ENCODE data around the gene MYO10. TPM values are rescaled to one million over a fixed set of nuclear protein-coding genes. Genes with fewer than 3 reads are reported as not detected.

MYO10 gene
- total RNA-seq, 1 experiment from 2014 or later, result 71.9 TPM

DNA sequence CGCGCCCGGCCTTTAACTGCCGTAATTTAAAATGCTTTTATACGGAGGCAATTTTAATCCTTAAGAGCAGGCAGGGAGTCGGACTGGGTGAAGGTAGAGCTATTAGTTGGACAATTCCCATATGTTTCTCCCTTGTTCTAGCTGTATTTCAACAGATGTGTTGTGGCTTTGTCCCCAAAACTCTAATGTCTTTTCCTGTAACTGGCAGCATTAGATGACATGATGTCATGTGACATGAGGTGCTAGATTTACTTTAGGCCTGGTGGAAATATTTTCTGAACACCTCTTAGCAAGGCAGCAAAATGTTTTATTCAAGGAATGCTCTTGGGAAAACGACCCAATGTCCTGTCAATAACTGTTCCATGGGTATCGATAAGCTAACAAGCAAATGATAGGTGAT is 8.5 kb downstream of the MYO10 start:
- DNase-seq (ENCODE audit: low read depth, low spot score), result no peak
- H3K27me3 ChIP-seq (ENCODE audit: control insufficient read depth, insufficient read depth, low read length), result no peaks in the 10 kb centered on the region
- ChIA-PET CTCF (no interaction called here), POLR2A (interaction anchor here (0.5 to 0.7 kb wide), 2 partner anchors 162 to 202 kb away, joined by 3 to 11 read pairs; no protein-coding TSS in a partner anchor)
- no peak overlapping the region for H3K4me3 ChIP-seq (ENCODE audit: low read depth in 2 of 2, low read length in 2 of 2)
- no peaks in the 10 kb centered on the region; the same call in 1 of the 2 replicates for H3K36me3 ChIP-seq (ENCODE audit: control insufficient read depth, insufficient read depth, low read length)
- no peaks in the 10 kb centered on the region for H3K9me3 ChIP-seq (ENCODE audit: control insufficient read depth, insufficient read depth, low read depth, low read length)
- TF ChIP-seq POLR2AphosphoS5 (IDR thresholded peaks at IDR 0.05; ENCODE audit: low read depth, low read length) (no peak), TCF7L2 (IDR thresholded peaks at IDR 0.05; ENCODE audit: low read depth, low read length) (no peak), SIN3A (IDR thresholded peaks at IDR 0.05; ENCODE audit: borderline replicate concordance, insufficient read depth, low read depth, low read length) (no peak)
- TF ChIP-seq, protein P1, sequence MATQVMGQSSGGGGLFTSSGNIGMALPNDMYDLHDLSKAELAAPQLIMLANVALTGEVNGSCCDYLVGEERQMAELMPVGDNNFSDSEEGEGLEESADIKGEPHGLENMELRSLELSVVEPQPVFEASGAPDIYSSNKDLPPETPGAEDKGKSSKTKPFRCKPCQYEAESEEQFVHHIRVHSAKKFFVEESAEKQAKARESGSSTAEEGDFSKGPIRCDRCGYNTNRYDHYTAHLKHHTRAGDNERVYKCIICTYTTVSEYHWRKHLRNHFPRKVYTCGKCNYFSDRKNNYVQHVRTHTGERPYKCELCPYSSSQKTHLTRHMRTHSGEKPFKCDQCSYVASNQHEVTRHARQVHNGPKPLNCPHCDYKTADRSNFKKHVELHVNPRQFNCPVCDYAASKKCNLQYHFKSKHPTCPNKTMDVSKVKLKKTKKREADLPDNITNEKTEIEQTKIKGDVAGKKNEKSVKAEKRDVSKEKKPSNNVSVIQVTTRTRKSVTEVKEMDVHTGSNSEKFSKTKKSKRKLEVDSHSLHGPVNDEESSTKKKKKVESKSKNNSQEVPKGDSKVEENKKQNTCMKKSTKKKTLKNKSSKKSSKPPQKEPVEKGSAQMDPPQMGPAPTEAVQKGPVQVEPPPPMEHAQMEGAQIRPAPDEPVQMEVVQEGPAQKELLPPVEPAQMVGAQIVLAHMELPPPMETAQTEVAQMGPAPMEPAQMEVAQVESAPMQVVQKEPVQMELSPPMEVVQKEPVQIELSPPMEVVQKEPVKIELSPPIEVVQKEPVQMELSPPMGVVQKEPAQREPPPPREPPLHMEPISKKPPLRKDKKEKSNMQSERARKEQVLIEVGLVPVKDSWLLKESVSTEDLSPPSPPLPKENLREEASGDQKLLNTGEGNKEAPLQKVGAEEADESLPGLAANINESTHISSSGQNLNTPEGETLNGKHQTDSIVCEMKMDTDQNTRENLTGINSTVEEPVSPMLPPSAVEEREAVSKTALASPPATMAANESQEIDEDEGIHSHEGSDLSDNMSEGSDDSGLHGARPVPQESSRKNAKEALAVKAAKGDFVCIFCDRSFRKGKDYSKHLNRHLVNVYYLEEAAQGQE (IDR thresholded peaks at IDR 0.05; ENCODE audit: insufficient read depth in 1 of 2, low read depth in 2 of 2, low read length in 1 of 2), result no peak
- TF ChIP-seq, protein P2, sequence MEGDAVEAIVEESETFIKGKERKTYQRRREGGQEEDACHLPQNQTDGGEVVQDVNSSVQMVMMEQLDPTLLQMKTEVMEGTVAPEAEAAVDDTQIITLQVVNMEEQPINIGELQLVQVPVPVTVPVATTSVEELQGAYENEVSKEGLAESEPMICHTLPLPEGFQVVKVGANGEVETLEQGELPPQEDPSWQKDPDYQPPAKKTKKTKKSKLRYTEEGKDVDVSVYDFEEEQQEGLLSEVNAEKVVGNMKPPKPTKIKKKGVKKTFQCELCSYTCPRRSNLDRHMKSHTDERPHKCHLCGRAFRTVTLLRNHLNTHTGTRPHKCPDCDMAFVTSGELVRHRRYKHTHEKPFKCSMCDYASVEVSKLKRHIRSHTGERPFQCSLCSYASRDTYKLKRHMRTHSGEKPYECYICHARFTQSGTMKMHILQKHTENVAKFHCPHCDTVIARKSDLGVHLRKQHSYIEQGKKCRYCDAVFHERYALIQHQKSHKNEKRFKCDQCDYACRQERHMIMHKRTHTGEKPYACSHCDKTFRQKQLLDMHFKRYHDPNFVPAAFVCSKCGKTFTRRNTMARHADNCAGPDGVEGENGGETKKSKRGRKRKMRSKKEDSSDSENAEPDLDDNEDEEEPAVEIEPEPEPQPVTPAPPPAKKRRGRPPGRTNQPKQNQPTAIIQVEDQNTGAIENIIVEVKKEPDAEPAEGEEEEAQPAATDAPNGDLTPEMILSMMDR (IDR thresholded peaks at IDR 0.05), result no peak
- H3K27ac ChIP-seq (ENCODE audit: low read length), result peak overlapping the region; percentile 52
- in situ Hi-C loops (cut with HindIII; ENCODE audit: low pct_unique_long_range_greater_than_20kb, low sequenced_read_pairs), result loop anchor here (25.0 kb wide), 1 partner anchor 210 kb away; no protein-coding TSS in a partner anchor
- BruUV-seq (replicated peaks), result no TSS peak
- intact Hi-C loops (cut with micrococcal nuclease; ENCODE audit: unreplicated experiment), result no loop called here
- no peak for ATAC-seq
- peaks cover 40% of the 10 kb centered on the region for H3K4me1 ChIP-seq (ENCODE audit: control insufficient read depth, insufficient read depth, low read length)

DNA sequence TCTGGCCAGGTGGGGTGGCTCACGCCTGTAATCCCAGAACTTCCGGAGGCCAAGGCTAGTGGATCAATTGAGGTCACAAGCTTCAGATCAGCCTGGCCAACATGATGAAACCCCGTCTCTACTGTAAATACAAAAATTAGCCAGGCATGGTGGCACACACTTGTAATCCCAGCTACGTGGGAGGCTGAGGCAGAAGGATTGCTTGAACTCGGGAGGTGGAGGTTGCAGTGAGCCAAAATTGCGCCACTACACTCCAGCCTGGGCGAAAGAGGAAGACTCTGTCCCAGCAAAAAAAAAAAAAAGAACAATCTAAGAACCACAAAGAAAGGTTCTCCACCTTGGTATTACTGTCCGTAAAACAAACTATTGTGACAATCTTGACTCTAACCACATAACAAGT is 9.7 kb downstream of the MYO10 start:
- CTCF ChIA-PET, result no interaction called here
- in situ Hi-C loops (cut with HindIII; ENCODE audit: low pct_unique_long_range_greater_than_20kb, low sequenced_read_pairs), result loop anchor here (25.0 kb wide), 1 partner anchor 211 kb away; no protein-coding TSS in a partner anchor
- H3K27ac ChIP-seq (ENCODE audit: low read length), result peak overlapping the region; percentile 37; the same call in 1 of the 2 replicates
- no peaks in the 10 kb centered on the region for H3K9me3 ChIP-seq (ENCODE audit: control insufficient read depth, insufficient read depth, low read depth, low read length)
- H3K4me3 ChIP-seq (ENCODE audit: low read depth in 2 of 2, low read length in 2 of 2), result no peak overlapping the region
- H3K36me3 ChIP-seq (ENCODE audit: control insufficient read depth, insufficient read depth, low read length), result no peaks in the 10 kb centered on the region
- peaks cover 37% of the 10 kb centered on the region for H3K4me1 ChIP-seq (ENCODE audit: control insufficient read depth, insufficient read depth, low read length)
- TF ChIP-seq, protein P1 (IDR thresholded peaks at IDR 0.05; ENCODE audit: insufficient read depth in 1 of 2, low read depth in 2 of 2, low read length in 1 of 2), result no peak
- TF ChIP-seq POLR2AphosphoS5 (IDR thresholded peaks at IDR 0.05; ENCODE audit: low read depth, low read length) (no peak), TCF7L2 (IDR thresholded peaks at IDR 0.05; ENCODE audit: low read depth, low read length) (no peak), SIN3A (IDR thresholded peaks at IDR 0.05; ENCODE audit: borderline replicate concordance, insufficient read depth, low read depth, low read length) (no peak)
- TF ChIP-seq, protein P2 (IDR thresholded peaks at IDR 0.05), result no peak
- H3K27me3 ChIP-seq (ENCODE audit: control insufficient read depth, insufficient read depth, low read length), result no peaks in the 10 kb centered on the region
- POLR2A ChIA-PET, result no interaction called here
- BruUV-seq (replicated peaks), result no TSS peak
- no peak for DNase-seq (ENCODE audit: low read depth, low spot score)
- ATAC-seq, result no peak
- intact Hi-C loops (cut with micrococcal nuclease; ENCODE audit: unreplicated experiment), result no loop called here

Data from Panc1 (cell line).